Measurements from ENCODE around the gene C10orf90.
"Not testable (repeated sequence)": the region's sequence is repeated elsewhere in the genome, so short reads cannot be mapped to it uniquely, and the experiment has no call there.

Gene C10orf90

DNA sequence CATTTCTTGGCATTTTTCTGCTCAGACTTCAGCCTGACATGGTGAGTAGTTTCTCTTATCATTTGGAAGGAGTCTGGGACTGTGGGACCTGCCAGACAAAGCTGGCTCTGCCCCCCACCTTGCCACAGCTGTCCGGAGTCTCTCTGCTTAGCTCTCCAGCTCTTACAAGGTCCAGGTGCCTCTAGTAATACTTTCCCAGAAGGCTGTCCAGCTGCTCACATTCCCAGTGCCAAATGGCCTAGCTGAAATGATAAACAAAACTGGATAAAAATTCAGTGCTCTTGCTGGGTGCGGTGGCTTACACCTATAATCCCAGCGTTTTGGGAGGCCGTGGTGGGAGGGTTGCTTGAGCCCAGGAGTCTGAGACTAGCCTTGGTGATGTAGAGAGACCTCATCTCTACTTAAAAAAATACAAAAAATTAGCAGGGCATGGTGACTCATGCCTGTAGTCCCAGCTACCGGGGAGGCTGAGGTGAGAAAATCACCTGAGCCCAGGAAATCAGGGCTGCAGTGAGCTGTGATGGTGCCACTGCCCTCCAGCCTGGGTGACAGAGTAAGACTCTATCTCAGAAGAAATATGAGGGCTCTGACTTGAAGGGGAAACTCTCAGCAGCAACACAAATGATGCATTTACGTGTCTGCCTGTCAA is 86.8 kb downstream of the C10orf90 start:
- no peak for DNase-seq

DNA sequence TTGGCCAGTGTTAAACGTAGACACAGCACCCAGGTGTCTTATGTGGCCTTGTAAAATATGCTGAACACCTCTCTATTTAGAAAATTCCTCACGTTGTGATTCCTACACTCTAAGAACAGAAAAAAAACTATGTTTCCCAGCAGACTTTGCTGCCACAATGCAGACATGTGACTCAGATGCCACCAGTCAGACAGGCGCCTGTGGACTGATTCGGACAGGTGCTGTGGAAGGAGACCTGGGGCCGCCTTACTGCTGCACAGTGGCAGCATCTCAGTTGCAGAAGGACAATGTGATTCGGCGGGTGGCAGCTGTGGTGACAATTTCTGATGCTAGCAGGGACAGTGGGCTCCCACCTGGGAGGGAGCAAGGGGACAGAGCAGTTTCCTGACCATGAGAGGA is 88.8 kb downstream of the C10orf90 start:
- no peak for DNase-seq

GRCh38 chr10:126580873-126581647 is 89.4 kb downstream of the C10orf90 start:
- DNase-seq, result no peak

DNA sequence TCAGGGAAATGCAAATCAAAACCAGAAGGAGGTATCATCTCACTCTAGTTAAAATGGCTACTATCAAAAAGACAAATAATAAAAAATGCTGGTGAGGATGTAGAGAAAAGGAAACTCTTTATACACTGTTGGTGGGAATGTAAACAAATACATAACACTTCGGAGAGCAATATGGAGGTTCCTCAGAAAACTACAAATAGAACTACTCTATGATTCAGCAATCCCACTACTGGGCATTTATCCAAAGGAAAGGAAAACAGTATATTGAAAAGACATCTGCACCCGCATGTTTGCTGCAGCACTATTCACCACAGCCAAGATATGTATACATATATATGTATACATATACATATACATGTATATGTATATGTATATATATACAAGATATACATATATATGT is 94.2 kb downstream of the C10orf90 start:
- DNase-seq, result no peak

GRCh38 chr10:126570621-126571602 is 99.6 kb downstream of the C10orf90 start:
- DNase-seq, result no peak

DNA sequence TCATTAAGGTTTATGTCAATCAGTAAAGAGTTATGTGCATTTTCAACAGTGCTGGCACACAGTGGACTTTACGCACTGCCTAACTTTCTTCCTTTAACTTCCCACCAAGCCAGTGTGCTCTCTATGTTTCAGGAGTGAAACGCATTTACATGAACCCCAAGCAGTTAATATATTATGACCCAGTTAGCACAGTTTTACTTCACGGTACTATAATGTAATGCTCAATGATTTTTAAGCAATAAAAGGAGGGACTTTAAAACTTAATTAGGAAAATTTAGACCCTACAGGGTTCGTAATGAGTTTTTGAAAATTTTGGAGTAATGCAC is 100.3 kb downstream of the C10orf90 start:
- DNase-seq, result no peak

GRCh38 chr10:126569513-126570244 is 100.8 kb downstream of the C10orf90 start:
- no peak for DNase-seq

DNA sequence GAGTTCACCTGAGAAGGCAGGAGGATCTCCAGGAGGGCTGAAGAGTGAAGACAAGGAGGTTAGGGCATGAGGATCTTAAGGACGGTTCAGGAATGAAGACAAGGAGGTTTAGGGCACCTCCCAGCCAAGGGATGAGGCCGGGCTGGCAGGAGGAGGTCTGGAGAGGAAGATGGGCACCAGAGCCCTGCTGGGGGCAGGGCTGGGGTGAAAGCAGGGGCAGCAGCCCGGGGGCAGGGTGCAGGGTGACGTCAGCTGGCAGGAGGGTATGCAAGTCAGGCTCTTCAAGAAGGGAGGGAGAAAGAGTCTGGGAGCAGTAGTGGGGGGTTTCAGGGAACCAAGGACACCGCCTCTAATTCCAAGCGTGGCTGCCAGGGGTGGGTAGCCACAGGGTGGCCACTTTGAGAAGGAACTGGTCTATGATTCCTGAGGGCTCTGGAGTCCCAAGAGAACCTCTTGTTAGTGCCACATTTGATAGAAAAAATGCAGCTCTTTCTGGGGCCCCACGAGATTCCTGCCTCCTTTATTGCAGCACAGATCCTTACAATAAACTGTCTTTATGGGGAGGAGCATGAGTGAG is 101.6 kb downstream of the C10orf90 start:
- DNase-seq, result no peak

DNA sequence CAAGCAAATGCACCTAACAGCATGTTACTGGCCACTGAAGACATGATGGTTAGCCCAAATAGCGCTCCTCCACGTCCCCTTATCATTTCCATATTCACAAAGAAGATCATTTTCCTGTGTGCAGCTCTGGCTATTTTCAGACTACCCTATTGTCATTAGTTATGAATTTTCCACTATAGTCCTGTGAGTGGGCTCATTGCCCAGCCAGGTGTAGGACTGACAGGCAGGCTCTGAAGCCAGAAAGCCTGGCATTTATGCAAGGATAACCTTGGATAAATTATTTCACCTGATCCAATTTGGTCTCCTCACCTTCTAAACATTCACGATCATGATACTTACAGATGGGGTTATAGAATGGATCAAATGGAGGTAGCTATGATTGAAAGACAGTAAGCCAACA is 104.6 kb downstream of the C10orf90 start:
- DNase-seq, result no peak

DNA sequence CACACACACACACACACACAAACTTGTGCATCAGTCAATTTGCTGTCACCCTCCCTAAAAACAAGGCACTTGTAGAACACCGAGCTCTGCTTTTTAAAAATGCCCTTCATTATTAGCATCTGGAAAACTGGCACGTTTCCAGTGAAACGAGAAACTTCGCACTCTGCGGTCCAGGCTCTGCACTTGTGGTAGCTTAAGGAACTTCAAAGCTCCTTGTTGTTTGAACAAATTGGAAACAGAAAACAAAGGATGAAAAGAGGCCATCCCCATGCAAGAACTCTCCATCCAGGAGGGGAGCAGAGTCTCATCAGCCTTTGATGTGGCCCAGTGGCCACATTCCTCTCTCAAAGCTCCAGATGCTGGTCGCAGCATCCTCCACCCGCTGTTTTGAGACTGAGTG is 105.1 kb downstream of the C10orf90 start:
- no peak for DNase-seq

DNA sequence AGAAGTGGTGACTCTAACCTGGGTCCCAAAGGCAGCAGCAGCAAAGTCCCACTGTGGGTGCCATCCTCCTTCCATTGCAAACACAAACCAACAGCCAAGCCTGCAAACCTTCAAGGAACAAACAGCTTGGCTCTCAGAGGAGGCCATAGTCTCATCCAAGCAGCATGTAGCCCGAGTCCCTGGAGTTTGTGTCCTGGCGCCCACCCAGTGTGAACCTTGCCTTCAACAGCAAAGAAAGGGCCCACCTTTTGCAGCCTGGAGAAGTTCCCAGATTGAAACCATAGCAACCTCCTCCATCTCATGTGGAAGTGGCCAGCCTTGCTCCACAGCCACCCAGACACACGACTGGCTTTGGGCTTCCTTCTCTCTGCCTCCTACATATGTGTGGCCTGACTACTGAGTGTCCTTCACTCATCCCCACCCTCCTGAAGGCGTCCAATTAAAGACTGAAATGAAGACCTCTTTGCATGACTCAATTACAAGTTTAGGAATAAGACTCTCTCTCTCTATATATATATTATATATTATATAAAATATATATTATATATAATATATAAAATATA is 106.1 kb downstream of the C10orf90 start:
- no peak for DNase-seq

DNA sequence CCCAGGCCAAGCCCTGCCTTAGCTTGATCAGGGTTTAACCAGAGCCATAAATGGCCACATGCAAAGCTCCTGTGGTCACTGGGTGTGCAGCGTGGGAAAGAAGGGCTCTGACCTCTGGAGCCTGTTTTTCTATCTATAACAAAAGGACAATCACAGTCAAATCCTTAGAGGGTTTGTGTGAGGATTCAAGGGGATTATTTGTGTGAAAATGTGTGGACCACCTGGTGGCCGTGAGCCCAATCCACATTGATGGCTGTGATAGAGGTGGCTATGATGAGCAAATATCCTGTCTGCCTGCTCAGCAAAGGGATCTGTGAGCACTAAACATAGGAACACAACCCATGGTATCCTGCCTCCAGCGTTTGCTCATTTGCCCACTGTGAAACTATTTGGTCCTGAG is 107.1 kb downstream of the C10orf90 start:
- DNase-seq, result no peak

DNA sequence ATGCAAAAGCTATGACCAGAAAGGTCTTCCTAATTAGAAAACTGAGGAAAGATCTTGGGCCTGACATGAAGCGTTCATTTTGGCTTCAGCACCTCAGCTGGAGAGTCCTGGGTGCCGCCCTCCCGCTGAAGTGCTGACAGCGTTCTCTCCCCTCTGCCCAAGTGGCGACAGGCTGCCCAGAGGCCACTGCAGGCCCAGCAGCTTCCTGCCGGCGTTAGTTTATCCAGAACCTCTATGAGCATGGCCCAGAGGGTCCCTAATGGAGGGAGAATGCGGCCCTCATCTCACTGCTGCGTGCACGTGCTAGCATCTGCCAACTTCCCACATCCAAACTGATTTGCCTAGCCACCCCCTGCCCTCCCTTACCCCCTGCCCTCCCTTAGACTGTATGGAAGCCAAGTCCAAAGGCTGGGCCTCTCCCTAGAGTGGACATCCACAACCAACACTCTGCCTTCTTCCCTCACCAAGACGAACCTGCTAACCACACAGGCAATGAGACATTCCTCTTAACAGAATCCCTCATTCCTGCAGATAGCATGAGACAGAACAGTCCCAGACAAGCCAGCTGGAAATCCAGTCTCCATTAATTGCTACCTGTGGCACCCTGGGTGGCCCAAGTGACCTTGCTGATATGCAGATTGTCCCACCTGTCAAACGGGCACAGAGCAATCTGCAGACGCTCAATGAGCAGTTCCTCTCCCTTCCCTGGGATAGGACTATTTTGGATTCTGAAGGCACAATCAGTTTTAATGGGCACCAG is 108.4 kb downstream of the C10orf90 start:
- no peak for DNase-seq

DNA sequence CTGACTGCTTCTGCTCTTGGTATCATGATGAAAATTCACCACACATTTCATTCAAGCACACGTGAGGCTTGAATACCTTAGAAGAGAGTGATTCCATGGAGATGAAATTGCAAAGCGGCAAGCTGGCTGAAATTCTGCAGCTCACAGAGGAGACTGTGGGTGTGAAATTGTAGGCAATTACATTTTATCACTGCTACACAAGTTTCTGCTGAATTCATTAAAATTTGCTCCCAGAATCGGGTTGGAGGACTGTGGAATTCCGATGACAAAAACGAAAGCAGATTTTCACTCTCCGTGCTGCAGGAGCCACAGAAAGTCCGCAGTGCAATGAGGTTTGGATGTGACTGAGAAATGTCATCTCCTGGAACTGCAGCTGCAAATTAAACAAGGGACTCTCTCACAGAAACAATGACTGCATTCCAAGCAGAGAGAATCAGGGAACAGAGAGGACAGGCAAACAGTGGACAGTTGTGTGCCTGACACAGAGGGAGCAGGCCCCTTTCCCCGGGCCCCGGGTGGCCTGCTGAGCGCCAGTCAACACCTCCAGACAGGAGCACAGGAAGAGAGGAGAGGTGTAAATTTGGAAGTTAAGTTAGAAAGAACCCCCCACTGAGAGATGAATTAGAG is 109.1 kb downstream of the C10orf90 start:
- no peak for DNase-seq

GRCh38 chr10:126558881-126559280 is 111.6 kb downstream of the C10orf90 start:
- DNase-seq, result no peak

GRCh38 chr10:126551202-126551601 is 119.3 kb downstream of the C10orf90 start:
- no peak for DNase-seq

- not testable (repeated sequence) for DNase-seq
These were observed 119.9 kb downstream of the C10orf90 start for GRCh38 chr10:126550586-126550985.

DNA sequence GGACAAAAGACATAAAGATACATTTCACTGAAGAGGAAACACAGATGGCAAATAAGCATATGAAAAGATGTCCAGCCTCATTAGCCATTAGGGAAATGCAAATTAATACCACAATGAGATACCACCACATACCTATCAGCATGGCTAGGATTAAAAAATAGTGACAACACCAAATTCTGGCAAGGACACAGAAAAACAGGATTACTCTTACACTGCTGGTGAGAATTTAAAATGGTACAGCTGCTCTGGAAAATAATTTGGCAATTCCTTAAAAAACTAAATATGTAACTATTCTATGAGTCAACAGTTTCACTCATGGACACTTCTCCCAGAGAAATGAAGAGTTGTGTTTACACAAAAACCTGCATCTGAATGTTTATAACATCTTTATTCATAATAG is 121.1 kb downstream of the C10orf90 start:
- no peak for DNase-seq

GRCh38 chr10:126544565-126544964 is 125.9 kb downstream of the C10orf90 start:
- DNase-seq, result no peak

DNA sequence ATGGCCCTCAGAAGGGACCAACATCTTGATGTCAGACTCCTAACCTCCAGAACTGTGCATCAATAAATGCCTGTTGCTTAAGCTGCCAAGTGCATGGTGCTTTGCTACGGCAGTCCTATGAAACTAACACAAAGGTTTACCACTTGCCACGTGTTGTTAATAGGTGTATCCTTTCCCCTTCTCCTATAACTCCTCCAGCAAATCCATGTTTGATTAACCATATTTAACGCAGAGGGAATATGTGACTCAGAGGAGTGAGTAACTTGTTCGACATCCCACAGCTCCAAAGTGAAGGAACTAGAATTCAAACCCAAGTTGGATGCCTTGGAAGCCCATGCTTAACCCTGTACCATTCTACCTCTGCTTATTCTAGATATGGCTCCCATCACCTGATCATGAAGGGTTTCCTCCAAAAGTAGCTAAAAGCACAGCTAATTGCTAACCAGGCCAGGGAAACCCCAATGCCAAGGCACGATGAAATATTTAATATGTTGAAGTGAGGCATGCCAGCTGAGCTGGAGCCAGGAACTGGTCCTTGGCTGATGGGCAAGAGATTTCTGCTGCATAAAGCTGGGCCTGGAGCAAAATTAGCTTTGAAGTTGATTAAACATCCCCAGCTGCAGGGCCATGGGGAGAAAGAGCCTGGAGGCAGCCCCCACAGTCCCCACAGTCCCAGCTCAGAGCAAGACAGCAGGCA is 131.9 kb downstream of the C10orf90 start:
- DNase-seq, result no peak
